Activated CD8-positive, alpha-beta memory T cell treated with anti-CD3 and anti-CD28 coated beads, Interleukin-2, amount 50 U/mL, for 48 hours (primary cell): ENCODE results near the gene PBX4.

Source experiments
- DNase-seq: peaks from one replicate; pipeline ENCODE4 v3.0.0-alpha.2; 2020

The PBX4 gene

DNA sequence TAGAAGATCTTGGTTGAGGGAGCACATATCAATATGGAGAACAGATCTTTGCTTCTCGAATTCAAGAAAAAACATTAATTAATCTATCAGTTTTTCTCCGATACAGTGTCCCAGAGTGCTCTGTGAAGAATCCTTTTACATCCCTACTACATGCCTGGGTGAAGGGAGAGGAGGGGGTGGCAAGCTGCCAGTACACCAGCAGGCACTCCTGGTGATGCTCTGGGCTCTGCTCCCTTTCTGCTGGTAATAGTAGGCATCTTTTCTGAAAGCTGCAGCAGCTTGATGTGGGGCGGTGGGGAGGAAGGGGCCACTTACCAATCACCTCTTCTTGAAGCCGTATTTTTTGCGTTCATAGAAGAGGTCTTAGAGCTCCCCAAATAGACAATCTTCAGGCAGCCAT, 30.7 kb downstream of the PBX4 start:
- DNase-seq: no peak

DNA sequence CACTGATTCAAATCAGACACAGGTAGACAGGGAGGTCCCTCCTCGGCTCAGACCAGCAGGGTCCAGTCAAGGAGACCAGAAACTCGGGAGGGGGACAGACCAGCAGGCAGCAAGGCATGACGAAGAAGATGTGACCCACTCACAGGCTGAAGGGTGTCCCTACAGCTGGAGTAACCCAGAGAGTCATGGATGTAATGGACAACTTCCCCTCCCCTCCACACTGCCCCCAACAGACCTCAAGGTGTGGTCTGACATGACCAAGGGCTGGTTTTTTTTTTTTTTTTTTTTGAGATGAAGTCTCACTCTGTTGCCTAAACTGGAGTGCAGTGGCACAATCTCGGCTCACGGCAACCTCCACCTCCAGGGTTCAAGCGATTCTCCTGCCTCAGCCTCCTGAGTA, 34.1 kb downstream of the PBX4 start:
- DNase-seq: no peak

DNA sequence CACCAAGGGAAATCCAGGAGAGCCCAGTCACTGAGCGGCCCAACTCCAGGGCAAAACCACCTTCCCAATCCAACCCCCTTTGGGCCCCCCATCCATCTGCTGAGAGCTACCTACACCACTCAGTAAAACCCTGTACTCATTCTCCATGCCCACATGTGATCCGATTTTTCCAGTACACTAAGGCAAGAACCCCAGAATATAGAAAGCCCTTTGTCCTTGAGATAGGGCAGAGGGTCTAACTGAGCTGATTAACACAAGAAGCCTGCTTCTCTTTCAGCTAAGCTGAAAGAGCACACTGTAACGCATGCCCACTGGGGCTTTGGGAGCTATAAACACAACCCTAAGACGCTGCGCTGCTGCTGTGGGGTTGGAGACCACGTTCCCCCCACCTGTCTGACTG, 36.0 kb downstream of the PBX4 start:
- no peak for DNase-seq

DNA sequence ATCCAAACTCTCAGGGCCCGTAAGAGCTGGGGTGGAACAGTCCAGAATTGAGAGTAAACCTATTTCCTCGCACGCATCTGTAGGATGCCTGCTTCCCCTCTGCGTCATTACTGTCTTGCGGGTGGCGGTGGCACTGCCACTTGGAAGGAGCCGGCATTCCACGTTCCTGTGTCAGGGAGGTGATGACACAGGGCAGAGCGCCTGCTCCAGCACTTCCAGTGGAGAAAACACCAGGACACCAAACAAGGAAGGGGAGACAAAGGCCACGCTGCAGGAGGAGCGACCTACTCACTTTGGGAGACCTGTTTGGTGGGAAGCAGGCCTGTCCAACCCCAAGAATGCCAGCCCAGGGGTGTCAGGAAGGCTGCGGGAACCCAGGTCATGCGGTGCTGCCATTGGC, 37.1 kb downstream of the PBX4 start:
- DNase-seq: no peak

DNA sequence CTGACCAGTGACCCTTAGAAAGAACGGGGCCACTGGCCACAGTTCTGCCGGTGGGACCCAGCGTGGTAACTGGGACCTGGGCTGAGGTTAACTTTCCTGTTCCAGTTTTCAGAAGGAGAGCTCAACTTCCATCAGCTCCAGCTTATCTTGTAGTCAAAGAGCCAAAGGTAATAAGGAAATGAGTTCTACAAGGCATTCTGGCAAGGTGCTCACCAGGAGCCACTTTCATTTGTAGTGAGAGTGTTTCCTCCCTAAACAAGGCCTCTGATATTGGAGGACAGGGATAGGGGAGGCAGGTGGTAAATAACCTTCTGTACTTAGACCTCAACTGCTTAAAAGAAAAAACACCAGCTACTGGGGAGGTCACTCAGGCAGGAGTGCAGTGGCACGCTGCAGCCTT, 38.1 kb downstream of the PBX4 start:
- DNase-seq: no peak

DNA sequence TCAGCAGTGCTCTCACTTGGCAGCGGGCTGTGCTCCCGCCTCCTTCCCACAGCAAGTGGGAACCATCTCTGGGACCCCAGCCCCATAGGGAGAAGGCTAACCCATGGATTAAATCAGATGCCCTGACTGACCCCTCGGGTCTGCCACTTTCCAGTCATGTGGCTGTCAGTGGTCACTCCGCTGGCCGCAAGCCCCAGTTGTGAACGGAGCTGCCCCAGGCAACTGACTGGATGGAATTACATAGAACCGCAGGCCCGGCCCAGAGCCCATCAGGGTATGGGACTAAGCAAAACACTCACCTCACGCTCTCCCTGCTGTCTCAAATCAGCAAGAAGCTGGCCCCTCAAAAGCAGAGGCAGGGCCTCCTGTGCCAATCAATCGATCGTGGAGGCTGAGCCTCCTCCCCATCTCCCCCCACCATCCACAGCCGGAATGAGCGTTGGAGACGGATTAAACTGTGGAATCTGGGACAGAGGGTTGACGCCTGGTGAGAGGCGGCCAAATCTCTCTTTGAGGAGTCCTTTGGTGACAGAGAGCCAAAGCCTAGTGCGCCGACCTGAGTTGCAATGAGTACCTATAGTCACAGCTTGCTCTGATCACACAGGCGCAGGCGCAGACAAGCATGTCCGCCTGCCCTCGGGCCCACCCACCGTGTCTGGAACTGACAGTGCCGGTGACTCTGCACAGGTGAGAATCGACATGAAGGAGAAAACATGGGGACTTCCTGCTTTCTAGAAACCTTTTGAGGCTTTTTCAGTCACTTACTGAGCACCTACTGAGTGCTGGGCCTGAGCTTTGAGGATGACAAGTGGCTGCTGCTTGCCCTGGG, 38.7 kb downstream of the PBX4 start:
- no peak for DNase-seq

DNA sequence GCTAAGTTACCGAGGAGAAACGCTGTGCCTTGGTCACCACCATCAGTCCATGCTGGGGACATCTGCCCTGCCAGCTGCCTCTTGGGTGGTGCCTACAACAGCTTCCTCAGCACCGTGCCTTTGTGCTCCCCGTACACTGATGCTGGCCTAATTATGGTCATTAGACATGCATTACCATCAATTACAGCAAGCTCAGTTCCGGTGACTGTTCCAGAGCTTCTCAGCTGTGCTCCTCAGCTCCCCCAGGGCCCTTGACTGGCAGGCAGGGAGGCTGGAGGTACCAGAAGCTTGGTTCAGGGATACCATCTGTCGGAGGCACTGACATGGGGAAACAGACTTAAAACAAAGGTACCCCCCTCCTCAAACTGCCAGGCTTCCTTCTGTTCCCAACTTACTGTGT, 40.2 kb downstream of the PBX4 start:
- no peak for DNase-seq

DNA sequence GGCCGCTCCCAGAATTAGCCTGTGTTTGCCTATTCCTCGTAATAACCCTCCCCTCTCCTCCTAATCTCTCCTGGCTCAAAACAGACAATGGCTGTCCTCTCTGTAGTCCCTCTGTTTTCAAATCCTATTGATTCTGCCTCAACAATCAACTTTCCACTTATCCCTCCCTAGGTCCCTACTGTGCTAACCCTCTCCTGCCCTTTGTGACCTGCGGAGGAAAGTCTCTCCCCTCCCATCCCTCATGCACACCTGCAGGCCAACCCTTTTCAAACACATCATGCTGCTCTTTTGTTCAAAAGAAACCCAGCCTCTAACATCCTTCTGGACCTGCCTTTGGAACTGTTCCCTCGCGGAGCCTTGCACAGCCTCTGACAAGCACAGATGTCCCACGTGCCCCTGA, 43.1 kb downstream of the PBX4 start:
- DNase-seq: no peak

DNA sequence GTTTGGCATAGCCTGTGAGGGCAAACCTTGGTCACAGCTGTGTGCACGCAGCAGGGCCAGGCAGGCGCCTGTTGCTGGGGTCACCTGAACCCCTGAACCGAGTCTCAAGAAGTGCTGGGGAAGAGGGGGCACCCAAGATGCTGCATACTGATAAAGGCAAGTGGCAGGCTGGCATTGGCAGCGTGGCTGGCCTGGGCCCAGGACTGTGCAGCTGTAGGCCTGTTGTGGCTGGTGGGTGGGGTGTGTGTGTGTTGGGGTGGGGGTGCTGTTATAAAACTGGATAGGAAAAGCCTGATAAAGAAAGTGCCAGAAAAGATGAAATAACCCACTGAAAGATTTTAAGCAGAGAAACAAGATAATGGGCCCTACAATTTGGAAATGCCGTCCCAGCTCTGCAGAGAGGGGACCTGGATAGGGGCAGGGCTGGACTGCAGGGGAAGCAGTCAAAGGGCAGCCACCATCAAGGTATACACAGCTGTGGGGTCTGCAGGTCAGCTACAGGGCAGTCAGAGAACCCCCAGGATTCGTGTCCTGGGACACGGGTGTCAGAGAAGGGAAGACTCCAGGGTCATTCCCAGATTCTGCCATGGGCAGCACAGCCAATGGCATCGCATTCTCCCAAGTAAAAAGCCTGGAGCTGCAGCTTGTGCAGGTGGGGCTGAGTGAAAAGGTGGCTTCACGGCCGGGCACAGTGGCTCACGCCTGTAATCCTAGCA, 47.3 kb downstream of the PBX4 start:
- no peak for DNase-seq

DNA sequence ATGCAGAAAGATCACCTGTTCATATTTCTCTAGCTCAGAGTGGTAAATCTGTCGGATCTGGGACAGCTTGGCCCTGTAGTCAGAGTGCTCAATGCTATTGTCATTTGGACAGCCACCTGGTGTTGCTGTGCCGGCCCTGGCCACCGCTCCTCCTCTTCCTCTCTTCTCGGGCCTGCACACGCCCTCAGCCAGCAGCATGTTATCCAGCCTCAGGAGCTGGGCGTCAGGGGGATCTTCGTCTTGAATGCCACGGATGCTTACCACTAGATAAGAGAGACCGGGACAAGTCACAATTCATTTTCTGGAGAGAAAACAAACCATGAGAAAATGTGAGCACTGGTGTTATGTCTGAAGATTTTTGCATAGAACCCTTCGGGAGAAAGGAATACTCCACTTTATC, 47.9 kb downstream of the PBX4 start:
- no peak for DNase-seq

DNA sequence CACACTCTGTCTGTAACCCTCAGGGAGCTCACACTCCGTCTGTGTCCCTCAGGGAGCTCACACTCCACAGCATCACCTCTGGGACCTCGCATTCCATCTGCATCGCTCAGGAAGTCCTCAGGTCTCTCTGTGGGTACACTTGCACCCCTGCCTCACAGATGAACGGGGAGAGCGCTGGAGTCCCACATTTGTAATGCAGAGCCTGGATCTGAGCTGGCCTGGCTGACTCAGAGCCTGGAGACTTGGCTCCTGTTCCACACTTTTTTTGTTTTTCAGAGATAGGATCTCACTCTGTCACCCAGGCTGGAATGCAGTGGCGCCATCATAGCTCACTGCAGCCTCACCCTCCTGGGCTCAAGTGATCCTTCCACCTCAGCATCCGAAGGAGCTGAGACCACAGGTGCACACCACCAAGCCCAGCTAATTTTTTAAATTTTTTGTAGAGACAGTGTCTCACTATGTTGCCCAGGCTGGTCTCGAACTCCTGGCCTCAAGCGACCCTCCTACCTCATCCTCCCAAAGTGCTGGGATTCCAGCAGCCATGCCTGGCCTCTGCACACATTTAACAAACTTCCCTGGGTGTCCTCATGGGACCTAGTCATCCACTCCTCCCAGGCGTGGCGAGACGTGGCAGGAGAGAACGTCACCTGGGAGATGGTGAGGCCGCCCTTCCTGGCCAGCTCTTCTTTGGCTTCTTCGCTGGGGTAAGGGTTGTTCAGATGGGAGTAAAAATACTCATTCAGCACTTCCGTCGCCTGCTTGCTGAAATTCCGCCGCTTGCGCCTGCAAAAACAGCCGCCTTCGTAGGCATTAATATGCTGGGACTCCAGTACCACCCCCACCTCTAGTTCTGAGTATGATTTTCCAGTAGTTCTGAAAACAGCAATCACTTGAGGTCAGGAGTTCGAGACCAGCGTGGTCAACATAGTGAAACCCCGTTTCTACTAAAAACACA, 49.4 kb downstream of the PBX4 start:
- no peak for DNase-seq

DNA sequence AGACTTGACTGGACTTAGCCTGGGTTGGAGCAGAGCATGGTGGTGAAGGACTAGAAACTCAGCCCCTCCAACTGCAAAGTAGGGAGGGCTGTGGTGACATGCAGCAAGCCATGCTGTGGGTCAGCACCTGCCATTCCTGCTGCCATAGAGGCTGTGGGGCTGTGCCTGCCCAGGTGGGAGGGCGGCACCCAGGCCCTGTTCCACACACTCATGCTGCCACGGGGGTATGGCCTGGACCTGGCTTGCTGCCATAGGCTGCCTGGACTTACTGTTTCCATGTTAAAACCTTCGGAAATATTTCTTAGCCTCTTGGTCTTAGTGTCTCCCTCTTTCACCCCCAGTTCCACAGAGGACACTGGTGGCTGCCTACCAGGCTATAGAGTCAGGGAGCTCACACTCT, 51.1 kb downstream of the PBX4 start:
- DNase-seq: no peak

DNA sequence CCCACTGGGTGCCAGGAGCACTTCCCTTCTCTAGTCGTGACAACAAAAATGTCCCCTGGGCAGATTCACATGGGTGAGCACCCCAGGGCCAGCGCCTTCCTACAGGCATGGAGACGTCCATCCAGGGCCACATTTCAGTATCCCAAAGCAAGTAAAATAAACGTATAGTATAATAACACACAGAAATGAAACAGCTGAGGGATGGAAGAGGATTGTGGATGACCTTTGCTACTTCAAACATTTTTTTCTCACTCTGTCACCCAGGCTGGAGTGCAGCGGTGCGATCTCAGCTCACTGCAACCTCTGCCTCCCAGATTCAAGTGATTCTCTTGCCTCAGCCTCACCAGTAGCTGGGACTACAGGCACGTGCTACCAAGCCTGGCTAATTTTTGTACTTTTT, 52.2 kb downstream of the PBX4 start:
- no peak for DNase-seq

DNA sequence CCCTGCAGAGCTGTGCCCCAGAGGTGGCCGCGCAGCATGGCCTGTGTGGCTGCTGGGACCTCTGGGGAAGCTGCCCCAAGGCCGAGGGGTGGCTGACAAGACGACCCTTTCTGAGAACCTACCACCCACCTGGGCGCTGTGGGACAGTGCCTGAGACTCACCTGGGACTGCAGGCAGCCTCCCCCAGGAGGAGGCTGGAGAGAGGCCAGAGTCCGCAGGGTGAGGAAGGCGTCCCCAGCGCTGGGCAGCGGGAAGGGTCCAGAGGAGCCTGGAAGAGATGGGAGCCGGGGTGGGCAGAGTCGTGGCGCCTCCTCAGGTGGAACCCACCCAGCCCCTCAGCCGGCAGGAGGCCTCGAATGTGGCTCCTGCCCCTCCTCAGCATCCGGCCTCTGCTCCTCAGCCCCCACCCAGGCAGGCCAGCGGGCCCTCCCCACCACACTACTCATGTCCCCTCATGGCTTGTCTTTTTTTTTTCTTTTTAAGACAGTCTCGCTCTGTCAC, 55.1 kb downstream of the PBX4 start:
- DNase-seq: no peak

DNA sequence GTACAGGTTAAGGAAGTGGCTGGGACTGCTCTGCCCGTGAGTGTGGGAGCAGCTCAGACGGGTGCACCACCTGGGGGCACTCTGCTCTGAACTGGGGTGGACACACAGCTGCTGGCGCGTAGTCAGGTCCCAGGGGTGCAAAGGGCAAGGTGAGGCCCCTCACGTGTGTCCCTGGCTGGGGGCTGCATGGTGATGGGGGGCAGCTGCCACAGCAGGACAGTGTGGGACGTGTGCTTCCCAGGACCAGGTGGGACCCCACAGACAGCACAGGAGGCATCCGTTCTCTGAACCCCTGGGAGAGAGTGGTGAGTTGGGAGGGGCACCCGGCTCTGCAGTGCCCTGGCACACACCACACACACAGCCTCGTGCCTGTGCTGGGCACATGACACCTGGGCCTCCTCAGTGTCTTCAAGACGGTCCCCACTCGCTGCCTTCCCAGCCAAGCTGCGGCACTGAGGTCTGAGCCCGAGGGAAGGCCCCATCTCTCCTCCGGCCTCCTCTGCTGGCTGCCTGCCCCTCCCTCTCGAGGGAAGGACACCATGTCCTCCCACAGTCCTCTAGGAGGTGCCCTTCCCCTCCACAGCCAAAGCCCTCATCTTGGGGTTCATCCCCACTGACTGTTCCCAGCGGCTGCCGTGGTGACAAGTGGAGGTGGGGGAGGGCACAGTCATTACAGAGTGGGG, 55.7 kb downstream of the PBX4 start:
- DNase-seq: peak; percentile 54

DNA sequence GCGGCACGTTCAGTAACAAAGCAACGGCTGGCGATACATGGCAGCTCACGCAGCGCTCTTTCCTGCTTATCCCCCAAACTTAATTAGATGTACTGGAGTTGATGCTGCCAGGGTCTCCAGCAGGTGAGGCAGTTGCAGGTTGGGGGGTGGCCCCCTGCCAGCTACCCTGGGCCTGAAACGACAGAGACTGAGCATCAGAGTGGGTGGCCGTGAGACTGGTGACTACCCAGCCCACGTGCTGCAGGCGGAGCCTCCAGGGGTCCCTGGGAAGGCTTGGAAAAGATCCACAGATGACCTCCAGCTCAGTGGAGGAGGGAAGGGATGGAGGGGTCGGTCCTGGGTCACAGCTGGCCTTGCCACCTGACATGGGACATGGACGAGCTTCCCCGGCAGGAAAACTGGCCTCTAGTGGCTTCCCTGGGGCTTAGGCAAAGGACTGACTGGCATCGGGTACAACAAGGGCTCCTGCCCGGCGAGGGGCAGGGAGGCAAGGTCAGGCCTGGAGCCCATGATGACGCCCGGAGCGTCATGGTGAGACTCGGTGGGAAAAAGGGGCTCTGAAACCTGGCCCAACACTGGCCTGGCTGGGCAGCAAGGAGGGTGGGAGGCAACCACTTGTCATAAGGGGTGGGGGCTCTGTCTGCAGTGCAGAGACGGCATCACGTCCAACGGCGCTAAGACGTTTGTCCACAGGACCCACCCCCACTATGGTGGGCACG, 56.4 kb downstream of the PBX4 start:
- no peak for DNase-seq

DNA sequence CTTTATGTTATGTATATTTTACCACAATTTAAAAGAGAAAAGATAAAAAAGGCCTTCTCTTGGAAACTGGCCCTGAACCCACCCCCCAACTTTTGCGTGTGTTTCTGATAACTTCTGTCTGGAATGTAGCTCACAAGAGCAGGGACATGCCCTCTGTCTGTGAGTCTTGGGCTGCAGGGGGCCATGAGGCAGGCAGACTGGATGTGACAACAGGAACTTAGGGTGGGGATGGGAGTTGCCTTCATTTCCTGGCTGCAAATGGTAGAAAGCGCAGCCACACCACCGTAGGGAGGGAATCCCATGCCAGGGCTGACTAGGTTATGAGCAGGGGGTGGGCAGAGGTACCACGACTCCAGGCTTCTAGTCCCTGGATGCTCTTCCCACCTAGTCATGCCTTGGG, 58.6 kb downstream of the PBX4 start:
- DNase-seq: no peak

DNA sequence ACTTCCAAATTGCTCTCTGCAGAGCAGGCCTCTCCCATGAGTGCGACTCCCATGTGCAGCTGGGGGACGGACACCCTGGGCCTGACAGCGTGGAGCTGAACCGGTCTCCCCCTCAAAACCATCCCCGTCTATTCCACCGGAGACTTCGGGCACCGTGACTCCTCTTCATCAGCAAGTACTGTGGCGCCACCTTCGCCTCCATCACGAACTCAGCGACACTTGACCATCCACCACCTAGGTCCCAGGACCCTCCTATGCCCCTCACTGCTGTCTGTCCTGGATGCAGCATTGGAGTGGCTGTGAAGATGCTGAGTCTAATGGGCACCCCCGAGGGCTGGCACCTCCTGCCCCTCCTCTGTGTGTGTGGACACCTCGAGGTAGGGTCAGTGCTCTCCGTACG, 59.9 kb downstream of the PBX4 start:
- DNase-seq: no peak

DNA sequence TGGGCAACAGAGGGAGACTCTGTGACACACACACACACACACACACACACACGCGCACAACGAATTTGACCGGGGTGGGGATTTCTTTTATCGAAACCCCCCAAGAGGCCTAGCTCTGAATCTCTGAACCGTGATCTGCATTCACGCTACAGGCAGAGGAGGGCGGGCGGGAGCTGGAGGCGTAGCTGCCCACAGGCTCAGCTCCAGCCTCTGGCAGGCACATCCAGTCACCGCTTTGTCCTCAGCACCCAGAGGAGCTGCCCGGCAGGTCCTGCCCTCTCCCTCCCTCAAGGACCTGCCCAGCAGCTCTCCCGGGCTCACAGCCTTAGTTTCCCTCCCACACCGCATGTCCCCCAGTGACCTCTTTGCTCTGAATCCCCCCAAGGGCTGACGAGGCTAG, 60.4 kb downstream of the PBX4 start:
- no peak for DNase-seq

DNA sequence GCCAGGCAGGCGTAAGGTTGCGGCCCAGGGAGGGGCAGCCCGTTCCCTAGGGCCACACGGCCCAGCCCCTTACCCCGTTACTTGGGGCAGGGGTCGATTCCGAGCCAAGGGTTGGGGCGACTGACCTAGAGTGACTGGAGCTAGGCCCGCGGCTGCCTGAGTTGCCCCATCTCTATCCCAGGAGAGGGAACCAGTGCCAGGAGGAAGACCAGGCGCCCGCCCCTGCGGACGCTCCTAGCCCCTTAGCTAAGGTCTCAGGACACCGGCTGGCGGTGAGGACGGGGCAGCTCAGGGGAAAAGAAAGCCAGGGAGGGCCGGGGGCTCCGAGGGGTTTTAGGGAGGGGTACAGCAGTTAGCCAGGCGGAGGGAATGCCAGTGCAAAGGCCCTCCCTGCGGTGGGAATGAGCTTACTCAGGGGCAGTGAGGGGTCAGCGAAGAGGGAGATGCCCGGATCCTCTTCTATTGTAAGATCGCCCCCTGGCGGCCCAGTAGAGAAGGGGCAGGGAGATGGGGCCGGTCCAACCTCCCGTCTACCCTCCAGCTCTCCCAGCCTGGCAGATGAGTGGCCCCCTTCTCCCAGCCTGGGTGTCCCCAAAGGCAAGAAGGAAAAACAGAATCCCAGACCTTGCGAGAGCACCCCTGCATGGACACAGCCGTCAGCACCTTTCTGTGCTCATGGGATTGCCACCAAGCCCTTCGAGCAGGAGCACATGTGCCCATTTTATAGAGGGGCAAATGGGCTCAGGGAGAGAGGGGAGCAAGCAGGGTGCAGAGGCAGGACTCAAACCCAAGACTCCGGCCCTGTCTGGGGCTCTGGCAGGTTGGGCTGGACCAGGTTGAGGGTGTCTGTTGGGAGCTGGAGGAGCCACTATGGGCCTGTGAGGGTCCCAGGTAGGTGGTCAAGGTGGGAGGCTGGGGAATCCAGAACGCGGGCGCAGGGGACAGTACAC, 64.1 kb downstream of the PBX4 start:
- DNase-seq: peak; percentile 91

DNA sequence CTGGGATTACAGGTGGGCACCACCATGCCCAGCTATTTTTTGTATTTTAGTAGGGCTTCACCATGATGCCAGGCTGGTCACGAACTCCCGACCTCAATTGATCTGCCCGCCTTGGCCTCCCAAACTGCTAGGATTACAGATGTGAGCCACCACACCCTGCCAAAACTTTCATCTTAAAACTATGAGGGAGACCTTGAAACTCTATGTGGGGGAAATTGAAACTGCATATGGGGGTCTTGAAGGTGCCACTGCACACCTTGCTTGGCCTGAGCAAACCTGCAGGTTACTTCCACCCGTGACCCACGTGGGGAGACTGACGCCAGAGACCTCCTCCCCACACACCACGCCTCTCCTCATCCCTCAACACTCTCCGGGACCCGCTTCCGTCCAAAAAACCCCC, 64.8 kb downstream of the PBX4 start:
- DNase-seq: no peak
